ENCODE measurements around the gene HEPHL1. TPM values are rescaled to one million over a fixed set of nuclear protein-coding genes. Genes with fewer than 3 reads are reported as not detected.
A peak's percentile ranks its signal among the peaks of the same experiment; 100 is the strongest.
"Not testable (repeated sequence)": the region's sequence is repeated elsewhere in the genome, so short reads cannot be mapped to it uniquely, and the experiment has no call there.

Gene HEPHL1
- total RNA-seq, 1 donor from 2014 or later, result 4.9 TPM

DNA sequence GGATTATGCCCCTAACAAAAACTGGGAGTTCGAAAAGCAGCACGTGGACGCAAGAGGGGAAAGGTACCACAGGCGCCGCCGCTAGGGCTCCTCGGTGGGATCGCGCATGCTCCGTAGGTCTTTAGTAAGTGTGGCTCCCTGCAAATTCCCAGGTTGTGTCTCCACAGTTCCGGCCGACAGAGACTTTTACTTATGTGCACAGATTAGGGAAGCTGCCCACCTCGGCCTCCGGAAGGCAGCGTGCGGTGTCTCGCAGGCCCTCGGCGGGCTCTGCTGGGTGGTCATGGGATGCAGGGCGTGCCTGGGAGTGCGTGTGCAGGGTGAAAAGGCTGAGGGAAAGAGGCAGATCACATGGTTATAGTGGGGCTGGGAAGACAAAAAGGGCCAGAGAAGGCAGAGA is 67.8 kb downstream of the HEPHL1 start:
- no peak for DNase-seq

DNA sequence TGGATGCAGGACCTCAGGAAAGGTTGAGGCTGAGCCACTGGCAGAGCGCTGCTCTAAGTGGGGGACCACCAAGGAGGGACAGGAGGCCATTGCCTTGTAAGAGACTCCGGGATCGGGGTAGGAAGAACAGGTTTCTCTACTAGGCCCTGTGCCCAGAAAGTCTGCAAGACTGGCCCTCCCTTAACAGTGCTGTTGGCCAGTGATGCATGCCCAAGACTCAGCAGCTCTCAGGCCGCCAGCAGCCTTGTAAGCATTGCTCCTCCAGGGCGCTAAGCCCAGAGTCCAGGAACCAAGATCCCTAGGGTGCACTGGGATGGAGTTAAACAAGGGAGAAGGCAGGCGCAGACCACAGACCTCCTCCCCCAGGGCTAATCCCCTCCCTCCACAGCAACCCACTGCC is 68.2 kb downstream of the HEPHL1 start:
- DNase-seq, result no peak

DNA sequence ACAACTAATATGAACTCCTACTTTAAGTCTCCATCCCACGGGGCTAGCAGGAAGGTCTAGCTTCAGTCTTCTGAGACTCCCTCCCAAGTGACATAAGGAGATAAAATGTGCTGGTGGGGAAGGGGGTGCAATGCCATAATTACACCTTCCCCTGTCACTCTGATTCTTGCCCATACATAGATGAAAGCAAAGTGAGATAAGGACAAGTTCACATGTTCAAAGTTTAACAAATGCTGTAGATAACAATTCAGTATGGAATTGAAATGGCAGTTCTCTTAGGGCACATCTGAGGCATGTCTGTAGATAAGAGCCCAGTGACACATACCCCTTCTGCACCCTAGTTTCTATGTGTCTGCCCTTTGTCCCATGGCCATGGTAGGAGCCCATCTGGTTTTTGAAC is 69.2 kb downstream of the HEPHL1 start:
- DNase-seq, result no peak

DNA sequence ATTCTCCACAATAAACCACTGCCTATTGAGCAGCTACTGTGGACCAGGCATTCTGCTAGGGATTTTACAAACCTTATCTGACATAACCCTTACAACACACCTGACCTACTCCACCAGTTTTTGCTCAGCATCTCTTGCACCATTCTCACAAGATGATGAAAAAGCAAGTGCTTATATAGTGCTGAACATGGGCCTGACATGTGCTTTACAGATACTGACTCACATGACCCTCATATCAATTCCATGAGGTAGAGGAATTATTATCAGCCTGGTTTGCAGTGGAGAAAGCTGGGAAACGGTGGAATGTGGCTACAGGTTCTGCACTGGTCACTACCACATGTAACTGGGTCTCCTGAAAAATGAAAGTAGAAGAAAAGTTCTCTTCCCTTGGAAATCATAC is 69.9 kb downstream of the HEPHL1 start:
- DNase-seq, result no peak

DNA sequence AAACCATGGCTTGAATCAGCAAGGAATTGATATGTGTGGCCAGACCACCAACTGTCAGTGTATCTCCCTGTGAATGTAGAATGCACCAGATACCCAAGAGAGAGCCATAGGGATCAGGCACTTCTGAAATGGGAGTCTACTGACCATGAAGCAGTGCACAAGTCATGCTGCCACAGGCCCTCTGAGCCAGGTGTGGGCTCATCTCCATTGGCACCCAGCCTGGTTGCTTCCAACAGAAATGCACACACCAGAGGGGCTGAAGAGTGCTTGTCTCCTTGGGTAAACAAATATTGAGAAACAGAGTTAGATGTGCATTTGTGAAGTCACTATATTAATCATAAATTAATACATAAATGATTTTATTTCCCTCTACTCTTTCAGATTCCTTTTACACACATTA is 79.1 kb downstream of the HEPHL1 start:
- no peak for DNase-seq

DNA sequence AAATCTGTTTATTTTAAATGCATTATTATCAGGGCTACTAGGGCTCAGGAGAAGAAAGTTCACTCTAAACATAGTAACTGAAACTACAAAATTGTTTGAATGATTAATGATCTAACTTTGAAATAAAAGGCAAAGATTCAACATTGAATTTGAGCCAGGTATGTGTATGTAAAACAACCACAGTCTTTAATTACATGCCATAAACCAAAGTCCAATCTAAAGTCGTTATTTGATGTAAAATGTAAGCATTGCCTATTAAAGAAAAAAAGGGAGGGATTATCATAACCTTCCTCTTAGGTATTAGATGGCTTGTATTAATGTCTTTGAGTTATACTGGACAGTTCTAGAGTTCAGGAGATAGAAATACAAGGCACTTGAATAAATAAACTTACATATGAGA is 82.3 kb downstream of the HEPHL1 start:
- no peak for DNase-seq

DNA sequence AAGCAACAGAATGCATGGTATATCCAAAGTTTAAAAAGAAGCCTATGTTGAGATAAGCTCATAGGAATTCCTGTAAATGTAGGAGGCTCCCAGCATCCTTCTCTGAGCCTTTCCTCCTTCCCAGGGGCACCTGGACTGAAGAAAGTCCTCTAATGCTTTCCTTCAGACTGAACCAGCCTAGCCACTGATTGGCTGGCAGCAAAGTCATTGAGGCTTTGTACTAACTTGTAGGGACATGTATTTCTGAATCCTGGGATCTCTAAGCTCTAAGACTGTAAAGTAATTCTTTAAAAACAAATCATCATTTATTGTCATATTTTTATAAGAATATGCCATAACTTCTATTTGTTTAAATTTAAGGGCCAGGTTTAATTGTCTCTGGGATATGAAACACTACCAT is 83.6 kb downstream of the HEPHL1 start:
- no peak for DNase-seq

DNA sequence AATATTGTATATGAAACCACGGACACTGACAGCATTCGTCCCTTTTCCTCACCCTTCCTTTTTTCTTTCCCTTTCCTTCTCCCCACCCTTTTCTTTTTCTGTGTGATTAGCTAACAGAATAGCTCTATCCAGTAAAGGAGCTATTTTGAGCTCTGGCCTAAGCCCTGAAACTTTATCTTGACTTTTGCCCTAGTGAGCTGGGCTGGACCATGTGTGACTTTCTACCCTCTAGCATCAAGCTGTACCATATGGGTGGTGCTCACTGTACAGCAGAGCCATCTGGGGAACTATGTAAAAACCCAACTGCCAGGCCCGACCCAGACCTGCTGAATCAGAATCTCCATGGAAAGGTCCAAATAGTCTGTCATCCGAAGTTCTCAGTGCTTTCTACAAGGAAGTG is 85.6 kb downstream of the HEPHL1 start:
- no peak for DNase-seq

DNA sequence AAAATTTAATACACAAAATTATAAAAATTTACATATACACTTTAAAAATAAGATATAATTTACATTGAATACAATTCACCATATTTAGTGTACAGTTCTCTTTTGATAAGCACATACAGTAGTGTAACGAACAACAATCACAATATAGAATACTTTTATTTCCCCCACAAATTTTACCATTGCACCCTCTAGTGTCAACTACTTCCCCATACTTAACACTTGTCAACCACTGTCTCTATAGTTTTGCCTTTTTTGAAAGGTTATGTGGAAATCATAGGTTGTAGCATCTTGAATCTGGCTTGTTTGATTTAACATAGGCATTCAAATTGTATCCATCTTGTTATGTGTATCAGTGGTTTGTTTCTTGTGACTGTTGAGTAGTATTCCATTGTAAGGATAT is 86.2 kb downstream of the HEPHL1 start:
- no peak for DNase-seq

DNA sequence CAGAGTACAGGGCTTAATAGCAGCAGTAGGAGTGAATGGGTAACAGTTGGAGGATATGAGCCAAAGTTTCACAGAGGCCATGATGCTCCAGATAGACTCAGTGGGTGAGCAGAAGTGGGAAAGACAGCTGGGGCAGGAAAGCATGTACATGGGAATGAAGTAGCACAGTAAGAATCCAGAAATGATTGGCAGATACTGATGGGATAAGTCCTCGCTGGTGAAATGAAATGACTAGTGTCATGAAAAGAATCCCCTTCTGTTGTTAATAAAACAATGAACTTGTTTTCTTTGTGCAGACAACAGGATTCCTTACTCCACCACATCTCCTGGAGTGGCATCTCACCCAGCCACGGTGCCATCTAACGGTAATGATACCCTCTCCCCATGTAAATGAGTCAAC is 90.1 kb downstream of the HEPHL1 start:
- no peak for DNase-seq

DNA sequence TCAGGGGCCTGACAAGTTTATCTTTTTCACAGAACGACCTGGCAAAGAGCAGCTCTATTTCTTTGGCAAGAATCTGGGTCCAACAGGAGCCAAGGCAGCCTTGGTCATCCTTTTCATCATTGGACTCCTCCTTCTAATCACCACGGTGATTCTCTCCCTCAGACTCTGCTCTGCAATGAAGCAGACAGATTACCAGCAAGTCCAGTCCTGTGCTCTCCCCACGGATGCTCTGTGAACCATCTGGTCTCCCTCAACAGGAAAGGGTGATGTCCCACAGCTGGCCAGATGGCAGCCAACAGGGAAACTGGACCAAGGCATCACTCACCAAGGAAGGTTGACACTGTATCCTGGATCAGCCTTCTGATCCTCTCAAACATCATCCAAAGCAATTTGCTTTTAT is 90.5 kb downstream of the HEPHL1 start:
- DNase-seq, result no peak

DNA sequence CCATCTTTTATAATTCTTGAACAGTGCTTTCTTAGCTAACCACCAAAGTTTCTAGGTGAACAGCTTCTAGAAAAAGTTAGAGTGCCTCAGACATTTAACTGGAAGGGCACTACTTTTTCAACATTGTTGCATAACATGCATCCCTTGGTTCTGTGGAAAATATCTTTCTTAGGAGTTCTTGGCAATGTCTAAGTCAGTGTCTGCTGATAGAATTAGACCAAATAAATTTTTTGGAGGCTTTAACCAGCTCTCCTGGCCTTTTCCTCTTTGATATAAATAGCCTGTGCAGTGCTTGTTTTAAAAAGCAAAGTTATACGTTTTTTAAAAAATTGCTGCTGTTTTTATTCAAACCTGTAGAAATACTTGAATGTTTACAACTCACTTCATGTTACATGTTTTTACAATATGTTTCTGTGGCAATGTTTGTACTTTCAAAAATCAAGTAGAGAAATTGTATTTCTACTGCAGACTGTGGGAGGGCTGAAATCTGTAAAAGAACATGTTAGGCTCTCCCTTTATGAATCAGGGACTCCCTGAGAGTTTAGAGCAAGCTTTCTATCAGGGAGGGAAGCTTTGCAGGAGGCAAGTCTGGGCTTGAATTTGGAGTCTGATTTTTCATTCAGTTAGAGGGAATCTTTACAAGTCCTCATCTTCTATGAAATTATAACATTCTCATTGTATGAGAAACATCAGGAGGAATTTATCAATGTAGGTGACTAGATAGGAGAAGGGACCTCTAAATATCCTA is 91.2 kb downstream of the HEPHL1 start:
- no peak for DNase-seq

DNA sequence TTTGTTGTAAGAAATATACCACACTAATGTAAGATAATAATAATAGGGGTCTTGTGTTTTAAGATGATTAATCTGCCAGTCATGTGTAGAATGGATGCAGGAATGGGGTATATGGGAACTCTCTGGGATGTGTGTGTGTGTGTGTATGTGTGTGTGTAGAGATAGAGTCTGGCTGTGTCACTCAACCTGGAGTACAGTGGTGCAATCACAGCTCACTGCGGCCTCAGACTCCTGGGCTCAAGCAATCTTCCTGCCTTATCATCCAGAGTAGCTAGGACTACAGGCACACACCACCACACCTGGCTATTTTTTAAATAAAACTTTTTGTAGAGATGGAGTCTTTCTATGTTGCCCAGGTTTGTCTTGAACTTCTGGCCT is 96.0 kb downstream of the HEPHL1 start:
- DNase-seq, result no peak

DNA sequence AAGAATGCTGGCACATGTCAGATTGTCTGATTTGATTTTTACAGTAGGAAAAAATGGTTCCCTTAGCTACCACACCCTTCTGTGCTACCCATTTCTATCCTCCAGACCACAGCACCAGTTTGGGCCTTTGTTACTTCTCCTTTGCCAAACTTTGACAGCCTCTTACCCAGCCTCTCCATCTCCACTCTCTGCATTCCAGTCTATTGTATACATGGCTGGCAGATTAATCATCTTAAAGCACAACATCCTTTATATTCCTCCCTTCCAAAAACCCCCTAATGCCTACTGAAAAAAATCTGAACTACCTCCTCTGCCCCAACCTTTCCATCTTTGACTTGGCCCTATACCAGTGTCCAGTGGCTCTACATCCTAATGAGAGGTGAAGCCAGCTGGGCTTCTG is 96.7 kb downstream of the HEPHL1 start:
- DNase-seq, result no peak

DNA sequence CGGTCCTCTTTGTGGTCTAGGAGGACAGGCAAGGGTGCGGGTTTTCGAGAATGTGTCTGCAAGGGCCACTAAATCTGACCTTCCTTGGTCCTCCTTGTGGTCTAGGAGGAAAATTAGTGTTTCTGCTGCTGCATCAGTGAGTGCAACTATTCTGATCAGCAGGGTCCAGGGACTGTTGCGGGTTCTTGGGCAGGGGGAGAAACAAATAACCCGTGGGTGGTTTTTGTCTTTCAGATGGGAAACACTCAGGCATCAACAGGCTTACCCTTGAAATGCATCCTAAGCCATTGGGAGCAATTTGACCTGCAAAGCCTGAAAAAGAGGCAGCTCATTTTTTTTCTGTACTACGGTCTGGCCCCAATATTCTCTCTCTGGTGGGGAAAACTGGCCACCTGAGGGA is 98.5 kb downstream of the HEPHL1 start:
- not testable (repeated sequence) for DNase-seq

DNA sequence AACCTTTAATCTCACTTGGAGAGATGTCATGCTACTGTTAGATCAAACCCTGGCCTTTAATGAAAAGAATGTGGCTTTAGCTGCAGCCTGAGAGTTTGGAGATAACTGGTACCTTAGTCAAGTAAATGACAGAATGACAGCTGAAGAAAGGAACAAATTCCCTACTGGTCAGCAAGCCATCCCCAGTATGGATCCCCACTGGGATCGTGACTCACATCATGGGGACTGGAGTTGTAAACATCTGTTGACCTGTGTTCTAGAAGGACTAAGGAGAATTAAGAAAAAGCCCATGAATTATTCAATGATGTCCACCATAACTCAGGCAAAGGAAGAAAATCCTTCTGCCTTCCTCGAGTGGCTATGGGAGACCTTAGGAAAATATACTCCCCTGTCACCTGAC is 99.4 kb downstream of the HEPHL1 start:
- DNase-seq, result not testable (repeated sequence)

DNA sequence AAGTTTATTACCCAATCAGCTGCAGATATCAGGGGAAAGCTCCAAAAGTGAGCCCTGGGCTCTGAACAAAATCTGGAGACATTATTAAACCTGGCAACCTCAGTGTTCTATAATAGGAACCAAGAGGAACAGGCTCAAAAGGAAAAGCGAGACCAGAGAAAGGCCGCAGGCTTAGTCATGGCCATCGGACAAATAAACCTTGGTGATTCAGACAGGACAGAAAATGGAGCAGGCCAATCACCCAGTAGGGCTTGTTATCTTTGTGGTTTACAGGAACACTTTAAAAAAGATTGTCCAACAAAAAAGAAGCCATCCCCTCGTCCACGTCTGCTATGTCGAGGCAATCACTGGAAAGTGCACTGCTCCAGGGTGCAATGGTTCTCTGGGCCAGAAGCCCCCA is 99.8 kb downstream of the HEPHL1 start:
- no peak for DNase-seq

DNA sequence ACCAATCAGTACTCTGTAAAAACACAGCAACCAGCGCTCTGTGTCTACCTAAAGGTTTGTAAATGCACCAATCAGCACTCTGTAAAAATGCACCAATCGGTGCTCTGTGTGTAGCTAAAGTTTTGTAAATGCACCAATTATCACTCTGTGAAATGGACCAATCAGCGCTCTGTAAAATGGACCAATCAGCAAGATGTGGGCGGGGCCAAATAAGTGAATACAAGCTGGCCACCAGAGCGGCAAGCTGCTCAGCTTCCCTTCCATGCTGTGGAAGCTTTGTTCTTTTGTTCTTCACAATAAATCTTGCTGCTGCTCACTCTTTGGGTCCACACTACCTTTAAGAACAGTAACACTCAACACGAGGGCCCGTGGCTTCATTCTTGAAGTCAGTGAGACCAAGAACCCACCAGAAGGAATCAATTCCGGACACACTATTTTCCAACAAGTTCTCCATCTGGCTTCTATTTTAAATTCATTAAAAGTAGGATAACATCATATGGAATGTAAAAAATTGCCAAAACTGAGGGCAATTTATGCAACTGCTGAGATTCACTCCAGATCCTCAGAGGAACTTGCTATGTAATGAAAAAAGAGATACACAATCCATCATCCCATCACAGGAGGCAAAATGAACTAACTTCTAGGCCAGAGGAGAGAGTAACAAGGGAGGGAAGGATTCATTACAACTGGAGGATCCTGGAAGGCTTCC is 104.4 kb downstream of the HEPHL1 start:
- DNase-seq, result peak; percentile 75

DNA sequence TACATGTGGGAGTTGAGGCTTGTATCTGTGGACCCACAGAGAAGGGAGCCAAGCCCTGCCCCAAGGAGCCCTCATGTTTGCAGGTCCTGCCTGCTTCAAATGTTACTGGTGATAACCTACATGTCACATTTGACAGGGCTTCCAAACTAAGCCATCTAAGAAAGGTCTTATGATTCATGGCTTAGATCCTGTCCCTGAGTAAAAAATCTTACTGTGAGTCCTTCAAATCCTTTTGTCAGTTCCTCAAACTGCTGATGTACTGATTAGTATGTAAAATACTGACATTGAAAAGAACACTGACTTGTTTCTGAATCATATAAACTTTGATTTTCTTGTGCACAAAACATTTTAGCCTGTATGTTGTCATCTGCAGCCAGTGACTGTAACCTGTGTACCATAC is 106.5 kb downstream of the HEPHL1 start:
- no peak for DNase-seq

DNA sequence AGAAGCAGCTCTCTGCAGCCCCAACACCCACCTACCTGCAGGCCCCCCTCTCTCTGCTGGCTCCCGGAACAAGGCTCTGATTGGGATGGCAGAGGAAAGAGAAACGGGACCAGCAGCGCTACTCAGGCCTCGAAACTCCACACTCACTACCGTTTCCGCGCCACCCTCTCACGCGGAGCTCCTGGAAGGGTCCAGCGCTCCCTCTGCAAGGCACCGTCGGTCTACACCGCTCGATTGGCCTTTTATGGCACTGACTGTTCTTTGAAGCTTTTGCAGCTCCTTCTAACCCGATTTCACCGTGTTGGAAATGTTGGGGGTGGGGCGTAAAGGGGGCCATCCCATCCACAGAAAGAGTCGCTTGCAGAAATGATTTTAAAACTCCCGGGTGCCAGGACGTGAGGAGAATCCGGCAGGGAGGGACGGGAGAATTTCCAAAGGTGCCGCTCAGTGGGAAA is 107.2 kb downstream of the HEPHL1 start:
- DNase-seq, result no peak

DNA sequence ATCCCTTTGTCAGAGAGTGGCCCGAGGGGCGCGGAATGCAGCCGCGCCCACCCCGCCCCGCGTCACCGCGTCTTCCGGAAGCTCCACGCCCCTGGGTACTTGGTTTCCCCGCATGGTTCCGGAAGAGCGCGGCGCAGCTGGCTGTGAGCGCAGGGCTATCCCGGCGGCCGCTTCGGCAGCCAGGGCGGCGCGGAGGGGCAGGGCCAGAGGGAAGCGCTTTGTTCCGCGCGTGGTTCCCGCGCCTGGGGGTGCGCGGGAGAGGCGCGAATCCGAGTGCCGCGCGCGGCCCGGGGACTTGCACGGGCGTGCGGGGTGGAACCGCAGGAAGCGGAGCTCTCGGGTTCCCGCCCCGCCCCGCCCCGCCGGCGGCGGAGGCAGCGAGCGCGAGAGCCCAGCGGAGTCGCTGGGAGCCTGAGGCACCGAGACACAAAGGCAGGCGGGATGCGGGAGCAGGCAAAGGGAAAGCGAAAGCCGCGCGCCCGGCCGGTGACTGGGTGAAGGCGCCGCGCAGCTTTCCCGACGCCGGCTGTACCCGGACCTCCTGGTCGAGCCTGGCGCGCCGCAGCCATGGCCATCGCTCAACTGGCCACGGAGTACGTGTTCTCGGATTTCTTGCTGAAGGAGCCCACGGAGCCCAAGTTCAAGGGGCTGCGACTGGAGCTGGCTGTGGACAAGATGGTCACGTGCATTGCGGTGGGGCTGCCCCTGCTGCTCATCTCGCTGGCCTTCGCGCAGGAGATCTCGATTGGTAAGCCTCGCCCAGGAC is 107.8 kb downstream of the HEPHL1 start, which contains the start of gene PANX1:
PANX1 (plus strand) TSS at position 96 of the 766 bp plus-strand sequence; CDS start at position 568, 472 bp downstream.
- peak; percentile 83 for DNase-seq

DNA sequence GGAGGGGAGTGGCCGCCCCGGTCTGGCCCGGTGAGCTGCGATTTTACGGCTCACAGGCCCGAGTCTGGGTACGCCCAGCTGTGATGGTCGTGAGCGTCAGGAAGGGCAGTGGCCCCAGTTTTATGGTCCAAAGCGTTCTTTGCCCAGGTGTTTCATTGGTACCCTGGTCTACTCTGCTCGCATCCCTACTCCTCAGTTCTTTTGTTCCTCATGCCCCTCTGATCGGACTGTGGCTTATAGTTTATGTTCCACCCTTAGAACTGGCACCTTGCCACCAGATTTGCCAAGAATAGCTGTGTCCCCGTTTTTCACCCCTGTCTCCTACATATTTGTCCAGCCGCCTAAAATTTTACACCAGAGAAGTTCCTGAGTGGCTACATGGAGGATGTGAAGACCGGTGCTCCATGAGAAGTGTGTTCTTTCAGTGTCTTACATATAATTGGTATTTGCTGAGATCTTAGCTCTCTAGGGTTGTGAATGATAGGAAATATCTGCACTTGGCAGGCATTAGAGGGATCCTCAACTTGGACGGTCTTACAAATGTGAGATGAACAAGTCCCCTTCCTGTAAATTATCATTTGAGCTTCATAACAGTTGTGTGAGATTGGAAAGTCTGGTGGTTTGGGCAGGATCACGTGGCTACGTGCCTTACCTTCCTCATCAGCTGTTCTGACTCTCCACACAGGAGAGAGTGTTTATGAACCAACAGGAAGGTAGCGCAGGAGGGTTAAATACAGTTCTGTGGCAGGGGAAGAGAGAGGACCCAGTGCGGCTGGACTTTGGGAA is 108.6 kb downstream of the HEPHL1 start:
- peak; percentile 33 for DNase-seq
